GM06990 (cell line): Measurements from ENCODE around the gene SCNN1B.
"Not testable (repeated sequence)": the region's sequence is repeated elsewhere in the genome, so short reads cannot be mapped to it uniquely, and the experiment has no call there.

Source experiments
- DNase-seq: peaks from one replicate; pipeline ENCODE4 v3.0.0-alpha.2; 2011; ENCODE audit not compliant: insufficient read length; ENCODE audit errors: extremely low read depth
- H3K27me3 ChIP-seq: replicated peaks from 2 replicates; pipeline ENCODE4 v1.6.0; 2011; ENCODE audit warnings: low read length; ENCODE audit not compliant: control insufficient read depth, insufficient read depth
- H3K36me3 ChIP-seq: 2 replicates; pipeline ENCODE4 v1.5.1; 2011; ENCODE audit warnings: low read length; ENCODE audit not compliant: control insufficient read depth, insufficient read depth
- H3K4me3 ChIP-seq: replicated peaks from 2 replicates; pipeline ENCODE4 v1.5.1; 2011; ENCODE audit warnings: low read depth, mild to moderate bottlenecking, control low read depth, low read length
- CTCF ChIP-seq: IDR thresholded peaks from 2 replicates; pipeline ENCODE4 v1.5.1; 2011; ENCODE audit warnings: low read length, control low read depth, mild to moderate bottlenecking, inconsistent platforms; ENCODE audit not compliant: insufficient read depth, poor library complexity, severe bottlenecking

The SCNN1B gene, protein sequence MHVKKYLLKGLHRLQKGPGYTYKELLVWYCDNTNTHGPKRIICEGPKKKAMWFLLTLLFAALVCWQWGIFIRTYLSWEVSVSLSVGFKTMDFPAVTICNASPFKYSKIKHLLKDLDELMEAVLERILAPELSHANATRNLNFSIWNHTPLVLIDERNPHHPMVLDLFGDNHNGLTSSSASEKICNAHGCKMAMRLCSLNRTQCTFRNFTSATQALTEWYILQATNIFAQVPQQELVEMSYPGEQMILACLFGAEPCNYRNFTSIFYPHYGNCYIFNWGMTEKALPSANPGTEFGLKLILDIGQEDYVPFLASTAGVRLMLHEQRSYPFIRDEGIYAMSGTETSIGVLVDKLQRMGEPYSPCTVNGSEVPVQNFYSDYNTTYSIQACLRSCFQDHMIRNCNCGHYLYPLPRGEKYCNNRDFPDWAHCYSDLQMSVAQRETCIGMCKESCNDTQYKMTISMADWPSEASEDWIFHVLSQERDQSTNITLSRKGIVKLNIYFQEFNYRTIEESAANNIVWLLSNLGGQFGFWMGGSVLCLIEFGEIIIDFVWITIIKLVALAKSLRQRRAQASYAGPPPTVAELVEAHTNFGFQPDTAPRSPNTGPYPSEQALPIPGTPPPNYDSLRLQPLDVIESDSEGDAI

GRCh38 chr16:23302045-23302956 is at the start of gene SCNN1B:
SCNN1B (plus strand) TSS chr16:23302302; CDS start chr16:23348600, 46,298 bp downstream.
- no peaks in the 10 kb centered on the region for H3K36me3 ChIP-seq
- peak; percentile 41 for DNase-seq
- peak; percentile 17 for TF ChIP-seq CTCF
- peak within 1 kb of the TSS; percentile 53 for H3K4me3 ChIP-seq
- peaks cover 2% of the 10 kb centered on the region for H3K27me3 ChIP-seq

GRCh38 chr16:23252310-23252709 is 49.8 kb upstream of the SCNN1B start:
- TF ChIP-seq CTCF = no peak
- no peak for DNase-seq
- H3K4me3 ChIP-seq = no peak overlapping the region
- H3K27me3 ChIP-seq = no peaks in the 10 kb centered on the region
- no peaks in the 10 kb centered on the region for H3K36me3 ChIP-seq

DNA sequence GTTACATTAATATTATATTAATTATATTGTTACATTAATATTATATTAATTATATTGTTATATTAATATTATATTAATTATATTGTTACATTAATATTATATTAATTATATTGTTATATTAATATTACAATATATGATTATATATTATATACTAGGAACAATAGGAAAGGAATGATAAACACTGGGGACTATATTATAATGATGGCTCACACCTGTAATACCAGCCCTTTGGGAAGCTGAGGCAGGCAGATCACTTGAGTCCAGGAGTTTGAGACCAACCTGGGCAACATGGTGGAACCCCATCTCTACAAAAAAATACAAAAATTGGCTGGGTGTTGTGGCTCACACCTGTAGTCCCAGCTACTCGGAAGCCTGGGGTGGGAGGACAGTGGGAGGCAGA is 48.5 kb upstream of the SCNN1B start:
- not testable (repeated sequence) for H3K4me3 ChIP-seq, DNase-seq, H3K36me3 ChIP-seq, H3K27me3 ChIP-seq

DNA sequence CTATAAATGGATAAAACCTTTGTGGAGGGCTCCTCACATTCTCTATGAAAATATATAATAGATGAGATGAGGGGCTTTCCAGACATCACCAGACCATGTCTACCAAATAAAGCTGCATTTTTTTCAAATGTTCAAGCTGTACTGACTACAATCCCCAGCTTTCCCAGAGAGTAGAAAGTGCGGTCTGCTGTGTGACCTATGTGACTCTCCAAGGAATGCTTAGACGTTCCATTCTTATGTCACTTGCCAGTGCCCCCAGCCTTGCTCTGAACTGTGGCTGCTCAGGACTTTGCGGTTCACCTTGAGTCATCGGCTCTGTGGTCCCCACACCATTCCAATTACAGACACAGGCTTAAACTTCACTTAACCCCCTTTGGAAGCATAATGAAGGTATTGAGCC is 47.8 kb upstream of the SCNN1B start:
- DNase-seq = no peak
- H3K27me3 ChIP-seq = no peaks in the 10 kb centered on the region
- no peaks in the 10 kb centered on the region for H3K36me3 ChIP-seq
- H3K4me3 ChIP-seq = no peak overlapping the region
- TF ChIP-seq CTCF = no peak

- no peak for DNase-seq
- no peaks in the 10 kb centered on the region for H3K36me3 ChIP-seq
- no peak overlapping the region for H3K4me3 ChIP-seq
- no peak for TF ChIP-seq CTCF
- H3K27me3 ChIP-seq = no peaks in the 10 kb centered on the region
Observed at GRCh38 chr16:23255000-23255399, 47.1 kb upstream of the SCNN1B start.

- Histone ChIP-seq H3K4me3 (no peak overlapping the region), H3K27me3 (no peaks in the 10 kb centered on the region), H3K36me3 (no peaks in the 10 kb centered on the region)
- no peak for DNase-seq
- no peak for TF ChIP-seq CTCF
Observed at GRCh38 chr16:23256440-23256839, 45.7 kb upstream of the SCNN1B start.
